ENCODE measurements around the gene DCAF11. TPM values are rescaled to one million over a fixed set of nuclear protein-coding genes. Genes with fewer than 3 reads are reported as not detected.

The DCAF11 gene
- total and polyA plus RNA-seq, 10 donors = 28.7 to 110 (median 76.7) TPM

DNA sequence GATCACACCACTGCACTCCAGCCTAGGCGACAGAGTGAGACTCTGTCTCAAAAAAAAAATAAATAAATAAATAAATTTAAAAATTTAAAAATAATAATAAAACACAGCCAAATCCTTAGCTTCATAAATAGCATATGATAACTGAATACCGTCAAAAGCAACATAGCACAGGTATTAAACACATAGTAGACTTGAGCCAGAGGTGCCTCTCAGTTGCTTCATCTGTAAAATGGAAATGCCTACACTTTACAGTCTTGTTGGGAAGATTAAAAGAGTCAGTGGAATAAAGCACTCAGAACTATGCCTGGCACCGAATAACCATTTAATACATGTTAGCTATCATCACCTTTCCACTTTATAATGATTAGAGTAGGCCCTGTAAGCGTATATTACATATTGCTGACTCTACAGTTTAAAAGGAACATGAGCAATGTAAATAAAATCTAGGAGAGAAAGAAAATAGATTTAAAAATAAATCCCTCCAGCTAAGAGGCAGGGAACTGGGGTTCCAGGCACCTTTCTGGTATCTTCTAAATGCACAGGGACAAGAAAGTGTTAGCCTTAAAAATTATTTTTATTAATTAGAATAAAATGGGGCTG, 7.8 kb upstream of the DCAF11 start:
- Histone ChIP-seq H3K27me3 (replicated peaks in 1 of 7) (no peaks in the 10 kb centered on the region), H3K36me3 (peaks cover 0 to 35% (median 16%) of the 10 kb centered on the region in 6 donors), H3K27ac (peak overlapping the region in 6 of 8 donors; percentile 4 to 72 (median 52)), H3K4me1 (peaks cover 11 to 57% (median 45%) of the 10 kb centered on the region in 6 donors), H3K4me3 (no peak overlapping the region), H3K9me3 (no peaks in the 10 kb centered on the region)
- intact Hi-C loops (cut with DNase I; ENCODE audit: low total_unique reads) = no loop called here
- TF ChIP-seq POLR2AphosphoS5 (IDR thresholded peaks at IDR 0.05) (no peak), POLR2A (IDR thresholded peaks at IDR 0.05) (no peak)
- TF ChIP-seq, protein P1, sequence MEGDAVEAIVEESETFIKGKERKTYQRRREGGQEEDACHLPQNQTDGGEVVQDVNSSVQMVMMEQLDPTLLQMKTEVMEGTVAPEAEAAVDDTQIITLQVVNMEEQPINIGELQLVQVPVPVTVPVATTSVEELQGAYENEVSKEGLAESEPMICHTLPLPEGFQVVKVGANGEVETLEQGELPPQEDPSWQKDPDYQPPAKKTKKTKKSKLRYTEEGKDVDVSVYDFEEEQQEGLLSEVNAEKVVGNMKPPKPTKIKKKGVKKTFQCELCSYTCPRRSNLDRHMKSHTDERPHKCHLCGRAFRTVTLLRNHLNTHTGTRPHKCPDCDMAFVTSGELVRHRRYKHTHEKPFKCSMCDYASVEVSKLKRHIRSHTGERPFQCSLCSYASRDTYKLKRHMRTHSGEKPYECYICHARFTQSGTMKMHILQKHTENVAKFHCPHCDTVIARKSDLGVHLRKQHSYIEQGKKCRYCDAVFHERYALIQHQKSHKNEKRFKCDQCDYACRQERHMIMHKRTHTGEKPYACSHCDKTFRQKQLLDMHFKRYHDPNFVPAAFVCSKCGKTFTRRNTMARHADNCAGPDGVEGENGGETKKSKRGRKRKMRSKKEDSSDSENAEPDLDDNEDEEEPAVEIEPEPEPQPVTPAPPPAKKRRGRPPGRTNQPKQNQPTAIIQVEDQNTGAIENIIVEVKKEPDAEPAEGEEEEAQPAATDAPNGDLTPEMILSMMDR (IDR thresholded peaks at IDR 0.05 in 8 of 11, conservative IDR thresholded peaks at IDR 0.05 in 3 of 11) = no peak
- WGBS, 5 donors = 79 to 93% (median 84%) methylated on average over 4 of the region's 4 CpGs
- DNase-seq = no peak

- Histone ChIP-seq H3K9me3 (no peaks in the 10 kb centered on the region), H3K27ac (peak overlapping the region; percentile 55 to 86 (median 72)), H3K4me3 (no peak overlapping the region), H3K4me1 (peaks cover 11 to 60% (median 47%) of the 10 kb centered on the region in 6 donors), H3K27me3 (replicated peaks in 1 of 7) (no peaks in the 10 kb centered on the region), H3K36me3 (peaks cover 0 to 19% (median 8%) of the 10 kb centered on the region in 6 donors)
- intact Hi-C loops (cut with DNase I; ENCODE audit: low total_unique reads) = no loop called here
- WGBS, 5 donors = 45 to 54% (median 50%) methylated on average over 5 of the region's 5 CpGs
- peak; percentile 10 for DNase-seq
- TF ChIP-seq POLR2A (IDR thresholded peaks at IDR 0.05) (no peak), POLR2AphosphoS5 (IDR thresholded peaks at IDR 0.05) (no peak)
- TF ChIP-seq, protein P1 (IDR thresholded peaks at IDR 0.05 in 8 of 11, conservative IDR thresholded peaks at IDR 0.05 in 3 of 11) = no peak
Observed at GRCh38 chr14:24108336-24108874, 6.2 kb upstream of the DCAF11 start.

GRCh38 chr14:24110060-24110459, 4.5 kb upstream of the DCAF11 start:
- intact Hi-C loops (cut with DNase I; ENCODE audit: low total_unique reads) = no loop called here
- H3K9me3 ChIP-seq = no peaks in the 10 kb centered on the region
- H3K27me3 ChIP-seq (replicated peaks in 1 of 7) = no peaks in the 10 kb centered on the region
- WGBS, 5 donors = 74 to 86% (median 79%) methylated on average over 9 of the region's 9 CpGs
- peaks cover 0 to 2% (median 0%) of the 10 kb centered on the region in 6 donors for H3K36me3 ChIP-seq
- peak overlapping the region in 4 of 8 donors; percentile 21 to 74 (median 56) for H3K27ac ChIP-seq
- no peak overlapping the region for H3K4me3 ChIP-seq
- TF ChIP-seq POLR2AphosphoS5 (IDR thresholded peaks at IDR 0.05) (no peak), POLR2A (IDR thresholded peaks at IDR 0.05) (no peak)
- TF ChIP-seq, protein P1 (IDR thresholded peaks at IDR 0.05 in 8 of 11, conservative IDR thresholded peaks at IDR 0.05 in 3 of 11) = no peak
- DNase-seq = peak; percentile 38
- H3K4me1 ChIP-seq = peaks cover 11 to 65% (median 49%) of the 10 kb centered on the region in 6 donors

DNA sequence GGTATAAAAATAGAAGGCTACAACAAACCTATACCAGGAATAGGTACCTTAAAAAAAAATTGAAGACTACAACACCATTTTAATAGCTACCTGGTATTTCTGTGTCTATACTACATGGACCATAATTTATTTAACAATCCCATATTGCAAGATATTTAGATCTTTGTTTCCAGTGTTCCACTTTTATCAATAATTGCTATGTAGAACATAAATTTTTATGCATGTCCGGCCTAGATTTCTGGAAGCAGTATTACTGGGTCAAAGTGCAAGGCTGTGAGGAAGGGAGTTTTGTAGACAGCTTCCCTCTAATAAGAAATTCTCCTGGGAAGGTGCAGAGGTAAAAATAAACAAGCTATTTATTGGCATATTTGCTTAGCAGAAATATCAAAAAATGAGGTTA, 4.1 kb upstream of the DCAF11 start:
- Histone ChIP-seq H3K27ac (peak overlapping the region in 5 of 8 donors; percentile 21 to 74 (median 41)), H3K4me1 (peaks cover 12 to 67% (median 51%) of the 10 kb centered on the region in 6 donors), H3K4me3 (no peak overlapping the region), H3K9me3 (no peaks in the 10 kb centered on the region), H3K36me3 (no peaks in the 10 kb centered on the region), H3K27me3 (replicated peaks in 1 of 7) (no peaks in the 10 kb centered on the region)
- WGBS, 5 donors = 46 to 74% (median 68%) methylated on average over 1 of the region's 1 CpG
- TF ChIP-seq, protein P1 (IDR thresholded peaks at IDR 0.05 in 8 of 11, conservative IDR thresholded peaks at IDR 0.05 in 3 of 11) = no peak
- no peak for TF ChIP-seq POLR2A (IDR thresholded peaks at IDR 0.05)
- no peak for DNase-seq
- intact Hi-C loops (cut with DNase I; ENCODE audit: low total_unique reads) = no loop called here
